Effector memory CD8-positive, alpha-beta T cell (primary cell): ENCODE data around the gene LMCD1.

Experiments used
- ATAC-seq: fragments of 150-1000 bp; cut with Tn5 transposase; replicated peaks from 2 replicates; pipeline ENCODE4 v1.10.0; 2021; ENCODE audit warnings: mild to moderate bottlenecking, moderate library complexity
- DNase-seq, 3 experiments: peaks; one replicate each; pipeline ENCODE4 v3.0.0; 2021
- H3K27ac Mint-ChIP-seq, 2 donors: one replicate each; pipeline ENCODE4 v1.8.0; 2022; ENCODE audit warnings: mild to moderate bottlenecking in 2 of 2, mixed read lengths in 2 of 2, moderate library complexity in 2 of 2
- H3K27me3 Mint-ChIP-seq, 2 donors: one replicate each; pipeline ENCODE4 v1.8.0; 2022; ENCODE audit warnings: mixed read lengths in 2 of 2
- H3K36me3 Mint-ChIP-seq: one replicate; pipeline ENCODE4 v1.8.0; 2022; ENCODE audit warnings: mild to moderate bottlenecking, moderate library complexity, mixed read lengths; ENCODE audit not compliant: insufficient read depth
- H3K4me1 Mint-ChIP-seq, 2 donors: one replicate each; pipeline ENCODE4 v1.8.0; 2022; ENCODE audit warnings: low read depth in 2 of 2, mixed read lengths in 2 of 2
- H3K4me3 Mint-ChIP-seq, 2 donors: one replicate each; pipeline ENCODE4 v1.8.0; 2022; ENCODE audit warnings: mild to moderate bottlenecking in 2 of 2, mixed read lengths in 2 of 2, moderate library complexity in 2 of 2
- H3K9me3 Mint-ChIP-seq, 2 donors: one replicate each; pipeline ENCODE4 v1.8.0; 2022; ENCODE audit warnings: mixed read lengths in 2 of 2

Gene LMCD1

DNA sequence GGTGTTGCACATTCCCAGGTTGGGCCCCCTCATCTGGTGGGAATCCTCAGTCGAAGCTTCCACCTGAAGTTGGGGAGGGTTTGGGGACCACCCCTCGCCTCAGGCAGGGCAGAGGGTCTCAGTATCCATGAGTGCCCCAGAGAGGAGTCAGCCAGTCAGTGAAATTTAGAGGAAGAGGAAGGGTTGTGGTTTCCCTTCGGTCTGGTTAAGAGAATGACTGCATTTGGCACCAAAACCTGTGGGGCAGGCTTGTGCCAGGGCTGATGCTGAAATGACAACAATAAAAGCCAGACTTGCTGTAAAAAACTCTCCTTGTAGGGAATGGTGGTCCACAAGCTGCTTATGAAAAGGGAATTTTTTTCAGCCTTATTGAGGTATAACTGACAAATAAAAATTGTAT is 22.6 kb downstream of the LMCD1 start:
- Mint-ChIP-seq H3K4me1 (no peaks in the 10 kb centered on the region), H3K4me3 (no peak overlapping the region), H3K27ac (no peak overlapping the region), H3K27me3 (peaks cover 8 to 37% of the 10 kb centered on the region in 2 donors), H3K9me3 (no peaks in the 10 kb centered on the region), H3K36me3 (no peaks in the 10 kb centered on the region)
- no peak for ATAC-seq
- no peak for DNase-seq

GRCh38 chr3:8524656-8525399 is 23.2 kb downstream of the LMCD1 start:
- H3K27ac Mint-ChIP-seq: no peak overlapping the region
- H3K36me3 Mint-ChIP-seq: no peaks in the 10 kb centered on the region
- H3K27me3 Mint-ChIP-seq: peaks cover 8 to 37% of the 10 kb centered on the region in 2 donors

GRCh38 chr3:8525893-8526292 is 24.3 kb downstream of the LMCD1 start:
- no peaks in the 10 kb centered on the region for H3K9me3 Mint-ChIP-seq
- H3K36me3 Mint-ChIP-seq: no peaks in the 10 kb centered on the region
- H3K27me3 Mint-ChIP-seq: peaks cover 8 to 37% of the 10 kb centered on the region in 2 donors
- DNase-seq (no peak), ATAC-seq (no peak)
- H3K4me3 Mint-ChIP-seq: no peak overlapping the region
- H3K27ac Mint-ChIP-seq: no peak overlapping the region
- no peaks in the 10 kb centered on the region for H3K4me1 Mint-ChIP-seq

More at GRCh38 chr3:8524656-8525399, 23.2 kb downstream of the LMCD1 start:
- Mint-ChIP-seq H3K9me3 (no peaks in the 10 kb centered on the region), H3K4me1 (no peaks in the 10 kb centered on the region), H3K4me3 (no peak overlapping the region)
- no peak for ATAC-seq
- DNase-seq: no peak

DNA sequence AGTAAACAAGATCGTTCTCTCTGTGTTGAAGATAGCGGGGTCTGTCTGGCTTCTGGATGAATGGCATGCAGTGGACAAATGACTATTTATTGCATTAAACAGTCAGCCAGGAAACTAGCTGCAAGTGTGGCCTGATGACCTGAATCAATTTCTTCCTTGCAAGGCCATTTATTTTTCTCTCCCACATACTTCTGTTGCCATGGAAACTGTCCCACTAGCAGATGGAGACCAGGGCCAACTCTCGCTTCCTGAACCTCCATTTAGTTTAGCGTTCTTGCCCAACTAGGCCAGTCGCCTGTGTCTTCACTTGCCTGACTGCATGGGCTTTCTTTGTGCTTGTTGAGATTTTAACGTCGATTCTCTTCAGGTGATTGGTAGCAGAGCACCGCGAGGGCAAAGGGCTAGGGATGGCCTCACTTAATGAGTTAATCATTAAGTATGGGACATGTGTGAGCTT is 27.6 kb downstream of the LMCD1 start:
- Mint-ChIP-seq H3K9me3 (no peaks in the 10 kb centered on the region), H3K4me1 (no peaks in the 10 kb centered on the region), H3K27me3 (peaks cover 6 to 17% of the 10 kb centered on the region in 2 donors), H3K36me3 (no peaks in the 10 kb centered on the region), H3K4me3 (no peak overlapping the region), H3K27ac (no peak overlapping the region)
- no peak for ATAC-seq
- no peak for DNase-seq

DNA sequence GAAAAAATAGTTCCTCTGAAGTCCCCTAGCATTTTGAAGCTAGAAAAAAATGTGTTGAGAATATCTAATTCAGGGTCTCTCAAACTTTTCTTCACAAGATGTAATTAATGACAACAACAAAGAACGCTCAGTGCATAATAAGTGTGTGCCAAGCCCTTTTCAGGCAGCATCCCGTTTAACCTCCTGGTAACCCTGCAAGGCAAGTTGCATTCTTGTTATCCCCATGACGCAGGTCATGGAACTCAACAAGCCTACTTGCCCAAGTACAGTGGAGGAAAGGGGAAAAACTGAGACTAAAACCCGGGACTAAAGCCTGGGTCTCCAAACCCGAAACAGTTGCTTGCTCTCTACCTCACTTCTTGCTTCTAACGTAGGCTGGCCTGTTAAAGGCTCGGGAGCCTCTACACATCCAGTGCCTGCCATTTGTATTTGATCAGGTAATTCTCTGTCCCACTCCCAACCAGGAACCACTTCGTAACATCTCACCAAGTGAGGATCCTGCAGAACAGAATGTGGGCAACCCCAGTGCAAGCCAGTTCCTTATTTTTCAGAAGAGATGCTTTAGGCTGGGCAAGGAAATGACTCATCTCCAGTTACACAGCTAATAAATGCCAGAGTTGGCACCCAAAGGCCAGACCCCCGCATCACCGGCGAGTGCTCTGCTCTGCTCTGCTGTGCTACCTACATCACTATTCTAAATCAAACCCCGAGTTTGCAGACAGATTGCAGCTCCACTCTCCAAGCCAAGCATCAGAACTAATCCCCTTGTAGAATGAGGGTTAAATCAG is 28.3 kb downstream of the LMCD1 start:
- H3K27ac Mint-ChIP-seq: no peak overlapping the region
- no peak for DNase-seq
- no peaks in the 10 kb centered on the region for H3K9me3 Mint-ChIP-seq
- no peak for ATAC-seq
- no peak overlapping the region for H3K4me3 Mint-ChIP-seq
- H3K27me3 Mint-ChIP-seq: peaks cover 7 to 17% of the 10 kb centered on the region in 2 donors
- H3K36me3 Mint-ChIP-seq: no peaks in the 10 kb centered on the region
- no peaks in the 10 kb centered on the region for H3K4me1 Mint-ChIP-seq

GRCh38 chr3:8530581-8530980 is 29.0 kb downstream of the LMCD1 start:
- DNase-seq (no peak), ATAC-seq (no peak)
- Mint-ChIP-seq H3K36me3 (no peaks in the 10 kb centered on the region), H3K4me1 (peaks cover 0 to 1% of the 10 kb centered on the region in 2 donors), H3K27ac (no peak overlapping the region), H3K27me3 (peaks cover 7 to 17% of the 10 kb centered on the region in 2 donors), H3K4me3 (no peak overlapping the region), H3K9me3 (no peaks in the 10 kb centered on the region)

GRCh38 chr3:8532251-8532871 is 30.7 kb downstream of the LMCD1 start:
- ATAC-seq: no peak
- H3K27me3 Mint-ChIP-seq: peaks cover 7 to 8% of the 10 kb centered on the region in 2 donors
- DNase-seq: no peak

DNA sequence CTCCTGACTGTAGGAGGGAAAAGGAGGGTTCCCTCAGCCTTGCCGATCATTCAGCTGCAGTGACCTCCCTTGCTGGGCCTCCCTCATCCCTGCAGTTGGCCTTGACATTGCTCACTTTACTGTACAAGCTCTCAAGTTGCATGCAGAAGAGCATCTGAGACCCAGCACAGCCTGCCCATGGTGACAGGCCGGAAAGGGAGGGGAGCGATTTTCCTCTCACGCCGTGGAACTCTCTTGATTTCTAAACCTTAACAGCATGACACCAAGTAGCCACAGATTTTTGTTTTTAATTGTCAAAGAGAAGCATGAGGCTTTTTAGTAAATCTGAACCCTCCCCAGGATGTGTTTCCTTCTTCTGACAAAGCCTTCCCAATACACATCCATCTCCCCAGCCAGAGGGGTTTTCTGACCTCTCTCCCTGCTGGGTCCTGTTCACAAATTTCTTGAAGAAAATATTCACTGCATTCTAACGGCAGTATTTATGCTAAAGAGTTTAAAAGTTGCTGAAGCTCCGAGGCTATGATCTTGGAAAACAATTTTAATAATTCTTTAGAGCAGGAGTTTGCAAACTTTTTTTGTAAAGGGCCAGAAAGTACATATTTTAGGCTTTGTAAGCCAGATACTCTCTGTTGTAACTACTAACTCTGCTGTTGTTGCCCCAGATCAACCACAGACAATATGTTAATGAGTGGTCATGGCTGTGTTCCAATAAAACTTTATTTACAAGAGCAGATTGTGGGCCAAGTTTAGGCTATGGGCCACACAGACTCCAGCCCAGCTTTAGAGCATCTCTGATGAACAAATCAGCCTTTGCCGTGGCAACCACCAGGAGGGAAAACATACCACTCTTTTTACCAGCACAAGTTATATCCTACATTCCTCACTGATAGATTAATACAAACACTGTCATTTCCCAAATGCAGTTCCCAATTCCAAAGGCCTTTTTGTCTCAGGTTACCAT is 34.8 kb downstream of the LMCD1 start:
- ATAC-seq (no peak), DNase-seq (no peak)
- Mint-ChIP-seq H3K36me3 (no peaks in the 10 kb centered on the region), H3K27ac (no peak overlapping the region), H3K27me3 (peaks cover 0 to 7% of the 10 kb centered on the region in 2 donors), H3K4me1 (peaks cover 0 to 1% of the 10 kb centered on the region in 2 donors), H3K4me3 (no peak overlapping the region), H3K9me3 (no peaks in the 10 kb centered on the region)

More at GRCh38 chr3:8532251-8532871, 30.7 kb downstream of the LMCD1 start:
- Mint-ChIP-seq H3K27ac (no peak overlapping the region), H3K9me3 (no peaks in the 10 kb centered on the region), H3K4me3 (no peak overlapping the region), H3K36me3 (no peaks in the 10 kb centered on the region), H3K4me1 (peaks cover 0 to 1% of the 10 kb centered on the region in 2 donors)

DNA sequence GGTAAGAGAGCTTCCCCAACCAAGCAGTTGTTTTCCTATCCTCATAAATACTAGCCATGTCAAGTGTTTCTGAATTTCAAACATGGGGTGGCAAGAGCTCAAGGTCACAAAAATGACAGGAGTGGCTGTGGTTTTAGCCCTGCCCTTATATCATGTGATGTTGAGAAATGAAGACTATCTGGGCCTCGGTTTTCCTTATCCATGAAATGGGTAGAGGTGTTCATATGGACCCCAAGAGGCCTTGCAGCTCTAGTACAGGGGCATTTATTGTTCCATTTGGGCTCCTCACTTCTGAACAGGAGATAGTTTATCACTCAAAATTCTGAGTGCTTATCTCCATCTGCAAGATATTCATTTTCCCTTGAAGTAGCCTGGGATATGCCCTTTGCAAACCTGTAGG is 35.8 kb downstream of the LMCD1 start:
- Mint-ChIP-seq H3K27ac (no peak overlapping the region), H3K36me3 (no peaks in the 10 kb centered on the region), H3K27me3 (peaks cover 0 to 7% of the 10 kb centered on the region in 2 donors), H3K4me1 (peaks cover 0 to 1% of the 10 kb centered on the region in 2 donors), H3K9me3 (no peaks in the 10 kb centered on the region), H3K4me3 (no peak overlapping the region)
- DNase-seq (no peak), ATAC-seq (no peak)

DNA sequence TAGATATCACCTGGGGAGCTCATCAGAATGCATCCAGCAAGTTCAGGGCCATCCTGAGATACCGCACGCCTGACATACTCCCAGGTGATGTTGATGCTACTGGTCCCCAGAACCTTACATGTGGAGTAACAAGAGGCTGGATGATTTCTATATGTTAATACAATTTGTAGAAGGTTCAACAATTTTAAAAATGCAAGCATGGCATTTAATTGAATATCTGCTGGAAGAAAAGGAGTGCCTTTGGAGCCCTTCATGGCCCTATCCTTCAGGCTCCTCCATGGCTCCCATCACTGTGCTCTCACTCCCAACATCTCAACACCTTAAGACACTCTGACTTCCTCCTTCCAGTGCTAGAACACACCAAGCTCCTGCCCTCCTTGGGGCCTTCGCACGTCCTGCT is 36.6 kb downstream of the LMCD1 start:
- no peaks in the 10 kb centered on the region for H3K36me3 Mint-ChIP-seq
- DNase-seq (no peak), ATAC-seq (no peak)
- peaks cover 0 to 1% of the 10 kb centered on the region in 2 donors for H3K4me1 Mint-ChIP-seq
- H3K9me3 Mint-ChIP-seq: no peaks in the 10 kb centered on the region
- no peak overlapping the region for H3K27ac Mint-ChIP-seq
- no peak overlapping the region for H3K4me3 Mint-ChIP-seq
- H3K27me3 Mint-ChIP-seq: peaks cover 0 to 7% of the 10 kb centered on the region in 2 donors

GRCh38 chr3:8538913-8539312 is 37.3 kb downstream of the LMCD1 start:
- DNase-seq (no peak), ATAC-seq (no peak)
- Mint-ChIP-seq H3K36me3 (no peaks in the 10 kb centered on the region), H3K27me3 (peaks cover 0 to 4% of the 10 kb centered on the region in 2 donors), H3K4me3 (no peak overlapping the region), H3K27ac (no peak overlapping the region), H3K9me3 (no peaks in the 10 kb centered on the region), H3K4me1 (peaks cover 0 to 1% of the 10 kb centered on the region in 2 donors)

DNA sequence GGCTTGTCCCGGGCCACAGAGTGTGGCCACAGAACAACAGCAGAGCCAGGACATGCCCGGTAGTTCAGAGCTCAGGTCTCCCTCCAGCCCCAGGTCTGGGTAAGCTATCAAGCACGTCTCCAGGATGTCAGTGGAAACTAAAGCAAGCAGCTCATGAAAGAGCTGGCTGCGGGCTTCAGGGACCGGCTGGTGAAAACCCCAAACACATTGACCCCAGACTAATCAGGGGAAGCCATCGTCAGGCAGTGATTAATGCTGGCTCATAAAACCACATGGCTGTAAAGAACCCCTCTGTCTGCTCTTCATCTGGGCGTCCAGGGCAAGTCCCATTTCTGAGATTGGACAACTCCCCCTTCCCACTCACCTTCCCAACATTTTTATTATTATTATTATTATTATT is 37.8 kb downstream of the LMCD1 start:
- H3K36me3 Mint-ChIP-seq: no peaks in the 10 kb centered on the region
- H3K4me3 Mint-ChIP-seq: no peak overlapping the region
- no peaks in the 10 kb centered on the region for H3K9me3 Mint-ChIP-seq
- DNase-seq: no peak
- ATAC-seq: no peak
- H3K4me1 Mint-ChIP-seq: peaks cover 0 to 1% of the 10 kb centered on the region in 2 donors
- H3K27ac Mint-ChIP-seq: no peak overlapping the region
- H3K27me3 Mint-ChIP-seq: peaks cover 0 to 5% of the 10 kb centered on the region in 2 donors

DNA sequence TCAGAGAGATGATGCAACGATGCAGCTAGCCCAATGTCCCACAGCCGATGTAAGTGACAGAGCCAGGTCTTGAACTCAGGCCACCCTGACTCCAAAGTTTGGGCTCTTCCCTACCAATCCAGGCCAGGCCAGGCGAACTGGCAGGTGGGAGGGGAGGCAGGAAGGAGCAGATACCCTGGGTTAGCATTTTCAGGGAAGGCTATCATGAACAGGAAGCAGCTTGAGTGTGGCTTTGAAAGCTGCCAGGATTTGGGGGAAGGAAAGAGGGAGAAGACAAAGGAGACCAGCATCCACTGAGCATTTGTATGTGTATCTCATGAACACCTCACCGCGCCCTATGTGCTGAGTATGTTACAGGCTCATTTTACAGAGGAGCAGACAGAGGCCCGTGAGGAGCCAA is 38.8 kb downstream of the LMCD1 start:
- H3K27me3 Mint-ChIP-seq: peaks cover 0 to 6% of the 10 kb centered on the region in 2 donors

More for the DNA sequence above, 38.8 kb downstream of the LMCD1 start:
- Mint-ChIP-seq H3K4me1 (no peaks in the 10 kb centered on the region), H3K36me3 (no peaks in the 10 kb centered on the region), H3K4me3 (no peak overlapping the region), H3K9me3 (no peaks in the 10 kb centered on the region), H3K27ac (no peak overlapping the region)
- ATAC-seq (no peak), DNase-seq (no peak)
